Stimulated activated CD4-positive, alpha-beta T cell treated with anti-CD3 and anti-CD28 coated beads, TNF-alpha, amount 100 ng/mL, for 48 hours (primary cell): ENCODE data around the gene WDPCP.
"Not testable (repeated sequence)": the region's sequence is repeated elsewhere in the genome, so short reads cannot be mapped to it uniquely, and the experiment has no call there.

Experiments used
- DNase-seq, 3 donors: peaks; one replicate each; pipeline ENCODE4 v3.0.0-alpha.2; 2020; ENCODE audit warnings: low read depth in 3 of 3

The WDPCP gene

DNA sequence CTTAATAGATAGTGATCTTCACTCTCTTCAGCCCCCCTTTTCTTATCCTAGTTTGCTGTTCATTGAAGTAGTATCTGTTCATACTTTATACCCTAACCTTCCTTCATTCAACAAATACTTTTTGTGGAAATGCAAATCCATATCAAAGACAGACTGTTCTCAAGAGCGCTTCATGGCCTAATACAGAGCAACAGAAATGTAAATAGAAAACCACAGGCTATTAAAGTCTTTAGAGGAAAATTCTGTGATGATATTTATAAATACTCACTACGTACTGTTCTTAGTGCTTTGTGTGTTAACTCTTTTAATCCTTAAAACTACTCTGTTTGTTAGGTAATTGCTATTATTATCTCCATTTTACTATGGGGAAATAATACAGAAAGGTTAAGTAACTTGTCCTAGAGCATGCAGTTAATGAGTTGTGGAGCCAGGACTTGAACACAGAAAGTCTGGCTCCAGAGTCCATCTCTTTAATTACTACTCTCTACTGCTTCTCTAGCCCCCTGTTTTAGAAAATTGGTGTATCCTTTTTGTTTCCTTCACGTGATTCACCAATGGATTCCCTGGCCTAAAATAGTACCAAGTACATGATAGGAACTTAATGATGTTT is 3.4 kb upstream of the WDPCP start:
- no peak for DNase-seq

DNA sequence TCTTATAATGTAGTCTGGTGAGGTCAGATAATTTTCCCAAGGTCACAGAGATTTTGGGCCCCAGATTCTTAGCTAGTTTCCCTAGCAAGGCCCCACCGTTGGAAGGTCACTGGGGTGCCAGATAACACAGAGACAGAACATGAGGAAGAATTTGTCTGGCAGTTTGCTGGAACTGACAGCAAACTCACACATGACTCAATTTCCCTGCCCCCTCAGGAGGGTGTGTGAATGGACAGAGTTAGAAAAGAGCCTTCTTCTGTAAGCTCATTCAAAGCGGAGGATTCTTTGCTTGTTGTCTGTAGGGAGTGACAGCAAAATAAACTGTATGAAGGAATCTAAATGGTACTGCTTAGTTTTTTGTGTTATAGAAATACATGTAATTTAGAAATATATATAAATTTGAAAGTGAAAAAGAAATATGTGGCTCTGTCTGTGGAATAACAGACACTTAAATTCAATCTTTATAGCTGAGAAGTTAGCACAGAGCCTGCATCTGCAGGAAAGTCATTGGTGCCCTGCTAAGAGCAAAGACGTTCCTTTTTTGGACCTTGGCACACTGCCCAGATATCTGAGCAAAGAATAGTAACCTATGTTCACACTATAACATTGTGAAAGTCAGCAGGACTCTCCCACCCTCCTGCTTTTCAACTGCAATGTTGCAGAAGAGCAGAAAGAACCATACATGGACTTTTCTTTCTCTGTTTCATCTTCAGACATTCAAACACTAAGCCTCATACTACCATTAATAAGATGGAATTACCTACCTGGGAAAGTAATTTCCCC is 2.5 kb upstream of the WDPCP start:
- no peak for DNase-seq

DNA sequence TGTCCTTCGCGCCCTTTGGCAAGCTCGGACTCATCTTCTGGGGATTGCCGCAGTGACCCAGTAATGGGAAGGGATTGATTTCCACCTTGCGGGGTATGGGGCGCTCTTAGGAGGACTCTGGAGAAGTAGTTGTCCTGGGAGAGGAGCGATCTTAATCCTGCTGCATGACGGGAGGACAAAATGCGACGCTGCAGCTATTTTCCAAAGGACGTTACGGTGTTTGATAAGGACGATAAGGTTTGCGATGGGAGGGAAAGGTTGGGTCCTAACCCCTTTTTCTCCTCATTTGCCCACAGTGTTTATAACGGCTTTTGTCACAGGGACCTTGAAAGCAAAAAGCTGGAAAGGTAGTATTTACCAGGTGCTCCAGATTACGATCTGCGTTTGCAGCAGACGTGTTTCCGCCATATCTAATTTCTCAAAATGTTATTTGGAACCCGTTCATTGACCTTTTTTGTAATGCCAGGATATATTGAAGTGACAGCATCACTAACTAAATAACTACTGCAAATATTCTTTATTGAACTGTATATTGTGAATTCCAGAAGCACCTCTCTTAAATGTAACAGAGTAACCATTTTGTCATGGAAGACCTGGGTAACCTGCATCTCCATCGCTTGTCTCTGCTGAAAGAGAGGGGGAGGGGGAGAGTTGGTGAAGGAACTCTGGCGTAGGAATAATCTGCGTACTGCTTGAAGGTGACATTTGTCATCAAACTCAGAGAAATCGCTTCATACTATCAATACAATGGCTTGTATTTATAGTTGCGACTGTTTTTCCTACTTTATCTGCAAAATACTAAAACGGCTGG is 1.1 kb upstream of the WDPCP start:
- no peak for DNase-seq

DNA sequence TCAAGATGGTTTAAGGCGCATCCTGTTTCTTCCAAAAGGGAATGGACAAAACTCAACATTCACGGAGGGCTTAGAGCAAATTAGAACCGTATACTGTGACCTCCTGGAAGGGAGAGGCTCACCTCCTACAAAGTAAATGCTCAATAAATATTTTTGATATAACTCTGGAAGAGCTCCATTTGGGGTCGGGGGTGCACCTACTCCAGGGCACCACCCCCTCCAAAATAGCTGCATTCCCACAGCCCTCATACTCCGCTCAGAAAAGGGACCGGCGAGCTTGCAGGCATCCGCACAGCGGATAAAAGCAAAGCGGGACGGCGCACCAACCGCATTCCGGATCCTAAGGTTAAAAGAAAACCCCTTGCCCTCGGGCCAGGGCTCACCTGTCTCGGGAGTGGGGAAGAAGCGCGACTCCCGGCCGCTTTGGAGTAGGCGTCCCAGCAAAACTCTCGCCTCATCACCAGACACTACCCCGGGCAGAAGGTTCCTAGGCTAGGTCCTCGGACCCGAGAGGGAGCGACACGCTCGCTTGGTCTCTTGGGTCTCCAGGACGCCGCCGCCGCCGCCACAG is 378 bp downstream of the WDPCP start:
- DNase-seq: no peak

DNA sequence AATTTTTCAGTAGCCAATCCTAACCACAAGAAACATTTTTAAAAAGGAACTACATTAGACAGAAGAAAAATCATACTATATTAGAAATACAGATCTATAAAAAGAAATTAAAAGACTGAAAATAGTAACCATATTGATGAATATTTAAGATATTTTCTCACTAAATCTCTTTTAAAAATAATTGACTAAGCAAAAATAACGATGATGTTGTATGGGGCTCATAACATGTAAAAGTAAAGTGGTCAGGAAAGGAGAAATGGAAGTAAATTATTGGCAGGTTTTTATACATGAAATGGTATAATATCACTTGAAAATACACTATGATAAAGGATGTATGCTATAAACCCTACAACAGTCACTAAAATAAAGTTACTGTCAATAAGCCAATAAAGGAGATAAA is 5.4 kb downstream of the WDPCP start:
- no peak for DNase-seq

DNA sequence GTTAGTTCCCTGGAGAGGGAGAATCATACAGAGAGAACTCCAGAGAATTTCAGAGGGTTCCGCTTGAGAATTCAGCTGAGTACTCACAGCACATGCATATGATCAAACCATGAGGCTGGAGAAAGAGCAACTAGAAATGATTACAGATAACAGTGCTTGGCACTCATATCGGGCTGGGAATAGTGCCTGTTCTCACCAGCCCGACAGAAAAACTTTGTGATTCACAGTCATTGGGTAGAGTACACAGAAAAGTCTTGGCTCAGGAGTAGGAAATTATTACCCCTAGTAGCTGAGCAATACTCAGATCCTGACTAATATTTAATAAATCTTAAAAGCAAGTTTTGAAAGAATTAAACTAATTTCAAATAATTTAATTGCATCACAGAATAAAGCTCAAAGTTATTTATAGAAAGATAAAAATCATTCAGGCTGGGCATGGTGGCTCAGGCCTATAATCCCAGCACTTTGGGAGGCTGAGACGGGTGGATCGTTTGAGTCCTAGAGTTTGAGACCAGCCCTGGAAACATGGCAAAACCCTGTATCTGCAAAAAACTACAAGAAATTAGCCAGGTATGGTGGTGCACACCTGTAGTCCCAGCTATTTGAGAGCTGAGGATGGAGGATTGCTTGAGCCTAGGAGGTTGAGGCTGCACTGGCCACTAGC is 6.8 kb downstream of the WDPCP start:
- no peak for DNase-seq

DNA sequence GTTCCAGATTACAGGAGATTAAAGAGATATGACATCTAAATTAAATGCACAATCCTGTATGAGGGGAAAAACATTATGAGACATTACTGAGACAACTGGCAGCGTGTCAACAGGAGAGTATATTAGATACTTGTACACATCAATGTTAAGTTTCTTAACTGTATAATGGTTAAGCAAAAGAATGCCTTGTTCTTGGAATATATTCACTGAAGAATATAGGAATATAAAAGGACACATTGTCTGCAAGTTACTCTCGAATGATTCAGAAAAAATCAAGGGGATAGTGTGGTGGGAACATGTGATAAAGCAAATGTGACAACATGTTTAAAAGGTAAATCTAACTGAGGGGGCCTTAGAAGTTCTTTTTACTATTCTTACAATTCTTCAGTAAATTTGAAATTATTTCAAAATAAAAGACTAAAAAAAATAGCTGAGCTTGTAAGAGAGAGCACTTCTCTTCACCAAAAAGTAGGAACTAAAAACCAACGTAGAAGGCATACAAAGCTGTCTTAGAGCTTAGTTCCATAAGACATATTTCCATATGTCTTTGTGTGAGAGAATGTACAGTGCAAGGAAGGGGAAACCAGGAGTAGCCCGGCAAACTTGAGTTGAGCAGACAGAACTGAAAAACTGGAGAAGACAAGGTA is 7.5 kb downstream of the WDPCP start:
- no peak for DNase-seq

DNA sequence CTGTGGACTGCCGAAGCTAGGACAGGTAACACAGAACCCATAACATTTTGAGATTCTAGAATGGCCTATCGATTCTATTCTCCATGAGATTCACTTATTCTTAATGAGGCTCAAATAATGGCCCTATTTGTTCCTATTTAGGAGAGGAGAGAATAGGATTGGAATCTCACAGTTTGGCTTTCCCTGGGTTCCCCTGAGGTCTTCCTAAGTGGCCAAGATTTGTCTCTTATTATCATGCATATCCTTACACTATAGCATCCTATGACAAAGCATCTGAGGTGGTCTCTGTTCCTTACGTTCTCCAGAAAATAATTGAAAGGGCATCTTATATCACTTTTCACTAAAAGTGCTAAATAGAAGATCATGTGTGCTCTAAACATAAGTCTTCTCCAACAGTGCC is 9.5 kb downstream of the WDPCP start:
- DNase-seq: no peak

DNA sequence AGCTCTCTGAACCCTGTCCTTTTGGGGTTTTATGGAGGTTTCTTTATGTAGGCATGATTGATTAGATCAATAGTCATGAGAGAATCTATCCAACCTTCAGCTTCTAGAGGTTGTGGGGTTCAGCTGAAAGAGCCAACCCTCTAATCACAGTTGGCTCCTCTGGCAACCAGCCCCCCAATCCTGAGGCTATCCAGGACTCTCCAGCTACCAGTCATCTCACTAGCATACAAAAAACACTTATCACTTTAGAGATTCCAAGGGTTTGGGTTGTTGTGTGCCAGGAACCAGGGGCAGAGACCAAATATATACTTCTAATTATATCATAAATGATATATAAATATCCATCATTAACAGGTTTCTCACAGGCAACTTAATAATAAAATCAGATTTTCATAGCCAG is 11.7 kb downstream of the WDPCP start:
- DNase-seq: no peak

DNA sequence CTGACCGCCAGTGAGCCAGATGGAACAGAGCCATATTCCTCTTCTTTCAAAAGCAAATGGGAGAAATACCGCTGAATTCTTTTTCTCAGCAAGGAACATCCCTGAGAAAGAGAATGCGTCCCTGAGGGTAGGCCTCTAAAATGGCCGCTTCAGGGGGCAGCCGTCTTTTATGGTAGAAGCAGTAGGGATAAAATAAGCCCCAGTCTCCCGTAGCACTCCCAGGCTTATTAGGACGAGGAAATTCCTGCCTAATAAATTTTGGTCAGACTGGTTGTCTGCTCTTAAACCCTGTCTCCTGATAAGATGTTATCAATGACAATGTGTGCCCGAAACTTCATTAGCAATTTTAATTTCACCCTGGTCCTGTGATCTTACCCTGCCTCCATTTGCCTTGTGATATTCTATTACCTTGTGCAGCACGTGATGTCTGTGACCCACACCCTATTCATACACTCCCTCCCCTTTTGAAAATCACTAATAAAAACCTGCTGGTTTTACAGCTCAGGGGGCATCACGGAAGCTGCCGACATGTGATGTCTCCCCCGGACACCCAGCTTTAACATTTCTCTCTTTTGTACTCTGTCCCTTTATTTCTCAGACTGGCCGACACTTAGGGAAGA is 14.4 kb downstream of the WDPCP start:
- DNase-seq: not testable (repeated sequence)

DNA sequence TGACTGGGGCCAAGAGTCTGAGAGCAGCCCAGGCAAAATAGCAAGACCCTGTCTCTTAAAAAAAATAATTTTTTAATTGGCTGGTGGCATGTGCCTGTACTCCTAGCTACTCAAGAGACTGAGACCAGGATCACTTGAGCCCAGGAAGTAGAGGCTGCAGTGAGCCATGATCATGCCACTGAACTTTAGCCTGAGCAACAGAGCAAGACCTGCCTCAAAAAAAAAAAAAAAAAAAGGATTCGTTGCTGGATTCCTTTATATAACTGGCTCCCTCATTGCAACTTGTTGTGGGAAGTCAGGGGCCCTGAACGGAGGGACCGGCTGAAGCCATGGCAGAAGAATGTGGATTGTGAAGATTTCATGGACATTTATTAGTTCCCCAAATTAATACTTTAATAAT is 15.3 kb downstream of the WDPCP start:
- not testable (repeated sequence) for DNase-seq

DNA sequence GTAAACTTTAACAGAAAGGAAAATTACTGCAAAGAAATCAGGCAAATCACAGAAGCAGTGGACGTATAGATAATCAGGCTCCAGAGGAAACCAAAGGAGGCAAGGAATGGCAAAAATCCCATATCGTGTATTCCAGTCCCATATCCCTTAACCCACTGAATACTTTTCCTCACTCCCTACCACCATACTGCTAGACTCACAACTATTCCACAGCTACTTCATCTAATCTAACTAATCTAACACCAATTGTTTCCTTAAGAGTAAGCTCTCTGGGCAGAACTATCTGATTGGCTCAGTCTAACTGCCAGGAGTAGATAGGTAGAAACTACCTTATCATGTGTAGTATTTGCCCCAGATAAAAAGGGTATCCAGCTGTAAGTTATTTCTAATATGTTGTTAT is 16.3 kb downstream of the WDPCP start:
- no peak for DNase-seq

DNA sequence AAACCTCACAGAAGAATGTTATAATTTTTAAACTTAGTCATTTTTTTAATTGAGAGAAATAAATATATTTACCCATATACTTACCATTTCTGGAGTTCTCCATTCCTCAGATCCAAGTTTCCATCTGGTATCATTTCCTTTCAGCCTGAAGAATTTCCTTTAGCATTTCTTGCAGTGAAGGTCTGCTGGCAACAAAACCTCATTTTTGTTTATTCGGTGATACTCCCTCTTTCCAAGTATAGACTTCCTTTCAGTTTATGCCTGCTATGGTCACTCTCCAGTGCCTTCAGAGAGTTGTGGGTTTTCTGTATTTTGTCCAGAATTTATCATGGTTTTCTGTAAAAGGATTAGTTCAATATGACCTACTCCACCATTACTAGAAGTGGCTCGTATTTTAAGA is 17.0 kb downstream of the WDPCP start:
- DNase-seq: no peak

DNA sequence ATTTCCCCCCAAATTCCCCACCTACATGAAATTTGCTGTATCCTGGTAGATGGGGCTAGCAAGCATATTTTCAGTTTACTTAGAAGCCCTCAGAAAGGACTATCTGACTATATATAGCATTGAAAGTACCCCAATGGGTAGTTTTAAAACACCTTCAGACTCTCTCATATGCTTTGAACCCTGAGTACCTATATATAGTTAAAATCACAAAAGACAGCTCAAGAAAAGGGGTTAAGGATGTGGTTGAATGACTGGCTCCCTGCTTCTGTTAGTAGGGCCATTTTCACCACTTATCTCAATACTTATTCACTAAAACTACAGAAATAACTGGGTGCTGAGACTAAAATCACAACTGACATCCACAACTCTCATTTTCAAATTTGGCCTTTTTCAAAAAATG is 18.5 kb downstream of the WDPCP start:
- DNase-seq: no peak

DNA sequence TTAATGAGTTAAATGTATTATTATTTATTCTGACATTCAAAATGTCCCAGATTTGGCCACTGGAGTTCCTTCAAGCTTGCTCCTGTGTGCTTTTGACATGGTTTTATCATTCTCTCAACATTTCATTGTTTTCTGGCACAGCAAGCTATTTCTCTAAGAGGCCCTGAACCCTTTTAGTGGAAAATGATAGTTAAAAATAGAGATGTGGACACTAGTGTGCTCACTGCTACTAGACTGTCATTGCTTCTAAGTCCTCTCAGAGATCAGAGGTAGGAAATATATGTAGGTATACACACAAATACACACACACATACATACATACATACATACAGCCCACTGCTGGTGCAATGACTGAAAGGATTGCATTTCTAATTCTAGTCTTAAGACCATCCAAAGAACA is 25.5 kb downstream of the WDPCP start:
- no peak for DNase-seq

DNA sequence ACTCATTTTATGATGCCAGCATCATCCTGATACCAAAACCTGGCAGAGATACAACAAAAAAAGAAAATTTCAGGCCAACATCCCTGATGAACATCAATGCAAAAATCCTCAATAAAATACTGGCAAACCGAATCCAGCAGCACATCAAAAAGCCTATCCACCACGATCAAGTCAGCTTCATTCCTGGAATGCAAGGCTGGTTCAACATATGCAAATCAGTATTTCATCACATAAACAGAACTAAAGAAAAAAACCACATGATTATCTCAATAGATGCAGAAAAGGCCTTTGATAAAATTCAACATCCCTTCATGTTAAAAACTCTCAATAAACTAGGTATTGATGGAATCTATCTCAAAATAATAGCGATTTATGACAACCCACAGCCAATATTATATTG is 29.4 kb downstream of the WDPCP start:
- DNase-seq: not testable (repeated sequence)

DNA sequence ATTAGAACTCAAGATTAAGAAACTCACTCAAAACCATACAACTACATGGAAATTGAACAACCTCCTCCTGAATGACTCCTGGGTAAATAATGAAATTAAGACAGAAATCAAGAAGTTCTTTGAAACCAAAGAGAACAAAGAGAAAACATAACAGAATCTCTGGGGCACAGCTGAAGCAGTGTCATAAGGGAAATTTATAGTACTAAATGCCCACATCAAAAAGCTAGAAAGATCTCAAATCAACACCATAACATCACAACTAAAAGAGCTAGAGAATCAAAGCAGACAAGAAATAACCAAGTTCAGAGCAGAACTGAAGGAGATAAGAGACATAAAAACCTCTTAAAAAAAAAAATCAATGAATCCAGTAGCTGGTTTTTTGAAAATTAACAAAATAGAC is 30.5 kb downstream of the WDPCP start:
- not testable (repeated sequence) for DNase-seq

DNA sequence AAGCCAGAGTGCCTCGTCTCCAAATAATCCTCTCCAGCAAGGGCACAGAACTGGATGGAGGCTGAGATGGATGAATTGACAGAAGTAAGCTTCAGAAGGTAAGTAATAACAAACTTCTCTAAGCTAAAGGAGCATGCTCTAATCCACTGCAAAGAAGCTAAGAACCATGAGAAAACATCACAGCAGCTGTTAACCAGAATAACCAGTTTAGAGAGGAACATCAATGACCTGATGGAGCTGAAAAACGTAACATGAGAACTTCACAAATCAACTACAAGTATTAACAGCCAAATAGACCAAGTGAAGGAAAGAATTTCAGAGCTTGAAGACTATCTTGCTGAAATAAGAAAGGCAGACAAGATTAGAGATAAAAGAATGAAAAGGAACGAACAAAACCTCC is 32.3 kb downstream of the WDPCP start:
- DNase-seq: no peak

DNA sequence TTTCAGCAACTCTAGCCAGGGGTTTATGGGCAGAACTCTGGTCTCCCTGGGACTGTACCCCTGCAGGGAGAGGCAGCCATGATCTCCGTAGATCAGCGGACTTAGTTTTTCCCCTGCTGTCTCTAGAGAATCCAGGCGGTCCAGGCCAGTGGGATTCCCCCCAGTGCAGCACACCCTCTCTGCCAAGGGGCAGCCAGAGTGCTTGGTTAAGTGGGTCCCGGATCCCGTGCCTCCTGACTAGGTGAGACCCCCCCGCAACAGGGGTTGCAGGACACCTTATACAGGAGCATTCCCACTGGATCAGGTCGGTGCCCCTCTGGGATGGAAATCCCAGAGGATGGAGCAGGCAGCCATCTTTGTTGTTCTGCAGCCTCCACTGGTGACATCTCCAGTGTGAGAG is 33.0 kb downstream of the WDPCP start:
- no peak for DNase-seq

DNA sequence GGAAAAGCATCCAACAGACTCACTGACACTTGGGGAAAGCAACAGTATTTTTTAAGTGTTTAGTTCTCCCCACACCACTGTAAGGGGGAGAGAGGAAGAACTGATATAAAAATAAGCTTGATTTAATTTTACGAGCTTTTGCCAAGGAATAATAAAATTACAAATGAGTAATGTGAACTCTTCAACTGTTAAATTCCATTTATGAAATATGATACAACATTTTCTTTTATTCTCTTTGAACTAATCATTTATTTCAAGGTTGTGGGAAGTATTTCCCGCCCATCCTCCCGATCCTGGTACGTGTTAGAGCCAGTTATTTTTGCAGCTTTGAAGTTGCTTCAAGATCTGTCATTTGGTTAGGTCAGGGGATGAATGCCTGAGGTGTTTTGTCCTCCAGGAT is 35.2 kb downstream of the WDPCP start:
- no peak for DNase-seq

DNA sequence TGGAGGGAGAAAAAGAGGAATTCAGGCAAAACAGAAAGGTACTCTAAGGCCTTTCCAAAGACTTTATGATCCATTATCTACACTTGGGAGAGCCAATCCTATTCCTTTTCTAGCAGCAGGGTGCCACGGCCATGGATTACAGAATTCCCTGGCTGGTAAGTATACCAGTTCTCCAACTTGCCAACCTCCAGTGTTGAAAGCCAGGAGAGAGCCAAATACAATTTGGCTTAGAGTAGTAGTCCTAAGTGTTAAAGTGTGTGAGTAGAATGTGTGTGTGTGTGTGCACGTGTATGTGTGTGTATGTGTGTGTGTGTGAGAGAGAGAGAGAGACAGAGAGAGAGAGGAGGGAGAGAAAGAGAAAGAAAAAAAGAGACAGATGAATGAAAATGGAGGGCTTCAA is 43.3 kb downstream of the WDPCP start:
- no peak for DNase-seq
